A673 (cell line): Measurements from ENCODE around the gene DDX55. TPM values are rescaled to one million over a fixed set of nuclear protein-coding genes. Genes with fewer than 3 reads are reported as not detected.

Source experiments
- BruUV-seq: library from RNA; stranded (reverse); fragments of 400-500 nt; replicated peaks from 2 replicates; lab custom pipeline; 2021; lab: Mats Ljungman, UMichigan
- CTCF ChIA-PET: fragments of 300-600 bp; sonication (Branson Sonifier 250); formaldehyde crosslinking; loops from one replicate; lab custom pipeline; 2022; ENCODE audit warnings: antibody characterized with exemption; lab: Charles Lee
- POLR2A ChIA-PET: fragments of 300-600 bp; sonication (Branson Sonifier 250); formaldehyde crosslinking; loops from one replicate; lab custom pipeline; 2022; ENCODE audit warnings: antibody characterized with exemption; ENCODE audit not compliant: low non-redundant PET; lab: Charles Lee
- DNase-seq: peaks from one replicate; pipeline ENCODE4 v3.0.0-alpha.2; 2015; ENCODE audit warnings: low spot score
- H3K27ac ChIP-seq: fragments of 200-600 bp; sonication (generic); 2 replicates; pipeline ENCODE4 v1.5.1; 2016; ENCODE audit warnings: mixed run types, low read depth, mild to moderate bottlenecking, mixed read lengths, antibody characterized with exemption, low read length; ENCODE audit not compliant: poor library complexity, severe bottlenecking
- H3K27me3 ChIP-seq: fragments of 200-600 bp; sonication (generic); replicated peaks from 2 replicates; pipeline ENCODE4 v1.6.1; 2017; ENCODE audit warnings: mixed run types, low read depth, mild to moderate bottlenecking, mixed read lengths, antibody characterized with exemption, low read length; ENCODE audit not compliant: insufficient read depth, poor library complexity
- H3K36me3 ChIP-seq: fragments of 200-600 bp; sonication (generic); 2 replicates; pipeline ENCODE4 v1.6.1; 2016; ENCODE audit warnings: mixed run types, mild to moderate bottlenecking, mixed read lengths, antibody characterized with exemption, low read length; ENCODE audit not compliant: insufficient read depth, poor library complexity, severe bottlenecking
- H3K4me1 ChIP-seq: fragments of 200-600 bp; sonication (generic); 2 replicates; pipeline ENCODE4 v1.6.1; 2017; ENCODE audit warnings: mixed run types, mild to moderate bottlenecking, mixed read lengths, antibody characterized with exemption, low read length; ENCODE audit not compliant: insufficient read depth, poor library complexity, severe bottlenecking
- H3K4me3 ChIP-seq: fragments of 200-600 bp; sonication (generic); 2 replicates; pipeline ENCODE4 v1.5.1; 2016; ENCODE audit warnings: low read depth, mixed run types, mild to moderate bottlenecking, mixed read lengths, low read length; ENCODE audit not compliant: poor library complexity, severe bottlenecking
- H3K9me3 ChIP-seq: fragments of 200-600 bp; sonication (generic); 2 replicates; pipeline ENCODE4 v1.6.1; 2016; ENCODE audit warnings: mixed run types, low read depth, mild to moderate bottlenecking, mixed read lengths, antibody characterized with exemption, low read length; ENCODE audit not compliant: poor library complexity, severe bottlenecking
- EZH2 ChIP-seq: fragments of 200-600 bp; sonication (generic); IDR thresholded peaks from 2 replicates; pipeline ENCODE4 v1.6.1; 2017; ENCODE audit warnings: borderline replicate concordance, low read depth, mild to moderate bottlenecking, mixed read lengths, antibody characterized with exemption, low read length; ENCODE audit not compliant: poor library complexity, severe bottlenecking
- intact Hi-C: fragments of 100-400 bp; cut with micrococcal nuclease; formaldehyde crosslinking; loops from one replicate; pipeline ENCODE4 v1.10.0; 2022; ENCODE audit not compliant: unreplicated experiment
- total RNA-seq: library from RNA; stranded (reverse); gene quantifications from 2 replicates; pipeline ENCODE4 v1.2.3, GENCODE V29; 2021
- TF ChIP-seq, protein P1 (sequence below): fragments of 300-800, 200-600 bp; sonication (generic); conservative IDR thresholded peaks from 2 replicates; pipeline ENCODE4 v1.5.1; 2017; ENCODE audit warnings: low read depth, mild to moderate bottlenecking, antibody characterized with exemption, low read length, moderate library complexity, mixed read lengths

The DDX55 gene
- total RNA-seq, 1 experiment from 2014 or later = 53.4 TPM

GRCh38 chr12:123621619-123622530 is 20.0 kb downstream of the DDX55 start:
- DNase-seq = no peak
- Histone ChIP-seq H3K27me3 (no peaks in the 10 kb centered on the region), H3K4me3 (no peak overlapping the region), H3K36me3 (peaks cover 90% of the 10 kb centered on the region), H3K4me1 (no peaks in the 10 kb centered on the region), H3K27ac (no peak overlapping the region), H3K9me3 (no peaks in the 10 kb centered on the region)
- TF ChIP-seq EZH2 = no peak
- TF ChIP-seq, protein P1, sequence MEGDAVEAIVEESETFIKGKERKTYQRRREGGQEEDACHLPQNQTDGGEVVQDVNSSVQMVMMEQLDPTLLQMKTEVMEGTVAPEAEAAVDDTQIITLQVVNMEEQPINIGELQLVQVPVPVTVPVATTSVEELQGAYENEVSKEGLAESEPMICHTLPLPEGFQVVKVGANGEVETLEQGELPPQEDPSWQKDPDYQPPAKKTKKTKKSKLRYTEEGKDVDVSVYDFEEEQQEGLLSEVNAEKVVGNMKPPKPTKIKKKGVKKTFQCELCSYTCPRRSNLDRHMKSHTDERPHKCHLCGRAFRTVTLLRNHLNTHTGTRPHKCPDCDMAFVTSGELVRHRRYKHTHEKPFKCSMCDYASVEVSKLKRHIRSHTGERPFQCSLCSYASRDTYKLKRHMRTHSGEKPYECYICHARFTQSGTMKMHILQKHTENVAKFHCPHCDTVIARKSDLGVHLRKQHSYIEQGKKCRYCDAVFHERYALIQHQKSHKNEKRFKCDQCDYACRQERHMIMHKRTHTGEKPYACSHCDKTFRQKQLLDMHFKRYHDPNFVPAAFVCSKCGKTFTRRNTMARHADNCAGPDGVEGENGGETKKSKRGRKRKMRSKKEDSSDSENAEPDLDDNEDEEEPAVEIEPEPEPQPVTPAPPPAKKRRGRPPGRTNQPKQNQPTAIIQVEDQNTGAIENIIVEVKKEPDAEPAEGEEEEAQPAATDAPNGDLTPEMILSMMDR = no peak
- ChIA-PET POLR2A (no interaction called here), CTCF (no interaction called here)
- BruUV-seq = no TSS peak
- intact Hi-C loops = no loop called here

- TF ChIP-seq EZH2 = no peak
- TF ChIP-seq, protein P1 = no peak
- Histone ChIP-seq H3K36me3 (peaks cover 26% of the 10 kb centered on the region), H3K27me3 (no peaks in the 10 kb centered on the region), H3K4me3 (peak within 1 kb of the TSS; percentile 58), H3K27ac (peak within 1 kb of the TSS; percentile 76), H3K9me3 (no peaks in the 10 kb centered on the region), H3K4me1 (no peaks in the 10 kb centered on the region)
- ChIA-PET POLR2A (no interaction called here), CTCF (no interaction called here)
- intact Hi-C loops = no loop called here
- DNase-seq = peak; percentile 98
- no TSS peak for BruUV-seq
Observed at GRCh38 chr12:123633379-123634141, 31.7 kb downstream of the DDX55 start, which contains the start of the genes EIF2B1 and GTF2H3. Gene EIF2B1 (minus strand): TSS chr12:123633686. CDS start chr12:123633557, 129 bp downstream. Gene GTF2H3 (plus strand): TSS chr12:123633829. CDS start chr12:123633860, 31 bp downstream.

- intact Hi-C loops = no loop called here
- TSS peak; percentile 94 for BruUV-seq
- Histone ChIP-seq H3K36me3 (peaks cover 20% of the 10 kb centered on the region), H3K27me3 (no peaks in the 10 kb centered on the region), H3K4me3 (peak overlapping the region; percentile 58), H3K9me3 (no peaks in the 10 kb centered on the region), H3K27ac (peak overlapping the region; percentile 76), H3K4me1 (no peaks in the 10 kb centered on the region)
- POLR2A ChIA-PET = no interaction called here
- TF ChIP-seq EZH2 = no peak
- TF ChIP-seq, protein P1 = no peak
- CTCF ChIA-PET = no interaction called here
- DNase-seq = no peak
Observed at GRCh38 chr12:123634142-123634561, 32.3 kb downstream of the DDX55 start.
